ENCODE data around the gene FAM78A. TPM values are rescaled to one million over a fixed set of nuclear protein-coding genes. Genes with fewer than 3 reads are reported as not detected.
"Not testable (repeated sequence)": the region's sequence is repeated elsewhere in the genome, so short reads cannot be mapped to it uniquely, and the experiment has no call there.

FAM78A gene
- polyA plus RNA-seq, 4 donors, result 2.6 to 3.8 (median 2.9) TPM

DNA sequence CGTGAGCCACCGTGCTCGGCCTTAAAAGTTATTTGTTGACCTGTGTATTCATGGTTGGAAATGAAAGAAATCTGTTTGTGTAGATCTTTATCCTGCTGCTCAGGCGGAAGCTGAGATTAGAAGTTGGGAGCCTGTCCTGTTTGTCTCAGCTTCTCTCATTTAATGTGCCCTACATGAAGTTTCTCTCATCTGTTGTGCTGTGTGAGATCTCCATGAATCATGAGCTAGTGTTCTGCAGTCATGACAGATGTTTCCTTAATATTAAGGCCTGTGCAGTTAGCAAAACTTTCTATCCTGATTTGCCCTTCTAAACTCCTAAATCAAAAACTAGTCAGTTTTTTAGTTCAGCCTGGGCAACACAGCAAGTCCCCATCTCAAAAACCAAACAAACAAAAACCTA, 59.5 kb downstream of the FAM78A start:
- DNase-seq (ENCODE audit: low read depth in 4 of 4, low spot score in 3 of 4), result no peak

DNA sequence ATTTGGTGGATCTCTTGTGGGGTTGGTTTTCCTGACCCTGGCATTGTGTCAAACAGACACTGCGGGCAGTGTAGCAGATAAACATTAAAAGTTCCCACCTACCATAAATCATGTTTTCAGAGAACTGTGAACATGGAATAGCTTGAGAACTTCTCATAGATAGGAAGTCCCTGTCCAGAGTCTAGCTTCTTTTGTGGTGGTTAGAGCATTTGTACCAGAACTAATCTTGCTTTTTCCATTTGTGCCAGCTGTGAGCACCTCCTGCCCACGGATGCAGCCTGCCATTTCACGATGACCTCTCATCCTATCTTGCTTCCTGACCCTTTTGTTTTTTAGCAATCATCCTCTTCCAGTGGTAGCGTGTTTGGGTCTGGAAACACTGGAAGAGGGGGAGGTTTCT, 61.4 kb downstream of the FAM78A start:
- no peak for DNase-seq (ENCODE audit: low read depth in 4 of 4, low spot score in 3 of 4)

DNA sequence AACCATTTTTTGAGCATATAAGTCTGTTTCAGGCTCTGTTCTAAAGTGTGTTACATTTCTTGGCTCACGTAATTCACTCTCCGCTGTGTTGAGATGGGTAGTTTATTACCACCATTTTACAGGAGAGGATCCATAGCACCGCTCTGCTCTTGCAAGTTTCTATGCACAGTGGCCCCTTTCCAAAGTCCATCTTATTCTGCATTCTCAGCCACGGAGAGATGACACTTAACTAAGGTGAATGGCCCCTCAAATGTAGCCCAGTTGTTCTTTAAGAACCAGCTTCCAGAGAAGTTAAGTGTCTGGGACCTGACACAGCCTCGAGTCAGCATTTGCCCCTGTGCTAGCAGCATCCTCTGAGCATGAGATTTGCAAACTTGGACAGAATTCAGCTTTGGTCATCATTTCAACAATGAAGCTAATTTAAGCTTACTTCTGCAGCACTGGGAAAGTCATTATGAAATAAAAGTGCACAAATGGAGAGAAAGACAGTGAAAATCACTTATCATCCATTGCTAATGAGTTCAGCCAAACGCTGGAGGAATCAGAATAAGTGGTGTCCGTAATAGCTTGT, 61.9 kb downstream of the FAM78A start:
- no peak for DNase-seq (ENCODE audit: low read depth in 4 of 4, low spot score in 3 of 4)

DNA sequence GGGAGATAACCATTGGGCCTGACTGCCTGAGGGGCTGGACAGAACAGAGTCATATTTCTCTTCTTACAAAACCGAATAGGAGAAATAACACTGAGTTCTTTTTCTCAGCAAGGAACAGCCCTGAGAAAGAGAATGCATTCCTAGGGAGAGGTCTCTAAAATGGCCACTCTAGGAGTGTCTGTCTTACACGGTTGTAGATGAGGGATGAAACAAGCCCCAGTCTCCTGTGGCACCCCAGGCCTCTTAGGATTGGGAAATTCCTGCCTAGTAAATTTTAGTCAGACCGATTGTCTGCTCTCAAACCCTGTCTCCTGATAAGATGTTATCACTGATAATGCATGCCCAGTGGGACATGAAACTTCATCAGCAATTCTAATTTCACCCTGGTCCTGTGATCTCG, 64.4 kb downstream of the FAM78A start:
- not testable (repeated sequence) for DNase-seq (ENCODE audit: low read depth in 4 of 4, low spot score in 3 of 4)

Other genes with a start within 250 kb of the FAM78A start
- gene AIF1L, start 180.0 kb downstream of the FAM78A start, polyA plus RNA-seq (ENCODE audit: insufficient read length in 4 of 4), result 100 to 1,000 TPM in 3 of 4 donors, 10 to 100 TPM in 1; 21.4 to 384 (median 370) TPM
- 10 to 100 TPM; 34.3 to 70.6 (median 56.7) TPM for gene NUP214, start 150.9 kb downstream of the FAM78A start, polyA plus RNA-seq (ENCODE audit: insufficient read length in 4 of 4)
- gene PLPP7, start 13.2 kb upstream of the FAM78A start, polyA plus RNA-seq (ENCODE audit: insufficient read length in 4 of 4), result 1 to 10 TPM; 2.1 to 3.4 (median 2.8) TPM
- 100 to 1,000 TPM; 161 to 190 (median 181) TPM for gene PRRC2B, start 117.6 kb upstream of the FAM78A start, polyA plus RNA-seq (ENCODE audit: insufficient read length in 4 of 4)
- gene POMT1, start 226.4 kb upstream of the FAM78A start, polyA plus RNA-seq (ENCODE audit: insufficient read length in 4 of 4), result 10 to 100 TPM; 29.4 to 50.6 (median 35.5) TPM